Activated CD4-positive, alpha-beta T cell treated with anti-CD3 and anti-CD28 coated beads, Interleukin-2, Interleukin-6, amounts not matched to agents 100 ng/mL and 50 ng/mL, durations not matched to agents 16 hours and 8 hours (primary cell): ENCODE results near the gene ARNT2.
"Not testable (repeated sequence)": the region's sequence is repeated elsewhere in the genome, so short reads cannot be mapped to it uniquely, and the experiment has no call there.

Experiments
- DNase-seq: peaks from one replicate; pipeline ENCODE4 v3.0.0-alpha.2; 2020

Gene ARNT2

DNA sequence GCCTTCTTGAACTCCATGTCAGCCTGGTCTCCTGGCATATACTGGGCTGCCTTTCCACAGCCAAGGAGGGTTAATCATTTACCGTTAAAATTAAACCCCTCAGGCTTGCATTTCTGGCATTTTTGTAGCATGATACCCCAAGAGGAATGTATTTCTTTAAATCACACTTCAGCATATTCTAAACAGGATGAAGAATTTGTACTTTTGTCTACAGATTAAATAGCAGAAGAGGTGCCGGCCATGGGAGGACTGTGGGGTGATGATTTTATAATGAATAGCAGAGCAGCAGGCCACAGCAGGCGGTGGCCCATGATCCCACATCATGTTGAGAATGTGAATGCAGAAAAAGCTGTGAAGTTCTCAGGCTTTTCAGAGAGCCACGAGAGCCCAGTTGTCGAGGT, 90.2 kb downstream of the ARNT2 start:
- DNase-seq: no peak

GRCh38 chr15:80494756-80495155, 90.6 kb downstream of the ARNT2 start:
- no peak for DNase-seq

GRCh38 chr15:80495401-80495942, 91.3 kb downstream of the ARNT2 start:
- DNase-seq: no peak

- DNase-seq: no peak
Measured at GRCh38 chr15:80496096-80496495, 91.9 kb downstream of the ARNT2 start.

DNA sequence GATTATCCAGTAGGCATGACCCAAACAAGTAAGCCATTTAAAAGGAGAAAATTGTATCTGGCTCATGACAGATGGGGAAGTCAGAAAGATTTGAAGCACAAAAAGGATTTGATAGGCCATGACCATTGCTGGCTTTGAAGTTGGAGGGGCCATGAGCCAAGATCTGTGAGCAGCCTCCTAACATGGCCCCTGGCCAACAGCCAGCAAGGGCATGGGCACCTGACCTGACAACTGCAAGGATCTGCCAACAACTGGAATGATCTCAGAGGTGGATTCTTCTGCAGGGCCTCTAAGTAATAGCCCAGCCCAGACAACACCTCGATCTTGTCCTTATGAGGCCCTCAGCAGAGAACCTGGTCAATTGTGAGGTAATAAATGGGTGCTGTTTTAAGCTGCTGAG, 93.0 kb downstream of the ARNT2 start:
- DNase-seq: no peak

GRCh38 chr15:80498652-80499051, 94.5 kb downstream of the ARNT2 start:
- no peak for DNase-seq

DNA sequence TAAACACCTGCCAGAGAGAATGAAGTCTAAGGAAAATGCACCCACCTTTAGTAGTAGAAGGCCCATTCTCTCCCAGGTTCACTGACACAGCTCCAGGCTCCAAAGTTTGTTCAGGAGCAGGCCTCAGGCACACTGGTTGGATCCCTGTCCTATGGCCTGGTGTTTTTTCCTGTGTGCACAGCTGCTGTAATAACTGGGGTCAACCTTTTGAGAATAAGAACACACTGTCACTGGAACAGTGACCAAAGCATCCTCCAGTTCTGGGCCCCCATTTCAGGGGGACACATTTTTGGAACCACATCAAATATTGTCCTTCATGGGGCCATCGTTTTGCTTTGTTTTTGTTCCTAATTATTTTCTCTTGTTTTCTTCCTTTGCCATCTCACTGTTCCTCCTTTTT, 95.8 kb downstream of the ARNT2 start:
- DNase-seq: no peak

DNA sequence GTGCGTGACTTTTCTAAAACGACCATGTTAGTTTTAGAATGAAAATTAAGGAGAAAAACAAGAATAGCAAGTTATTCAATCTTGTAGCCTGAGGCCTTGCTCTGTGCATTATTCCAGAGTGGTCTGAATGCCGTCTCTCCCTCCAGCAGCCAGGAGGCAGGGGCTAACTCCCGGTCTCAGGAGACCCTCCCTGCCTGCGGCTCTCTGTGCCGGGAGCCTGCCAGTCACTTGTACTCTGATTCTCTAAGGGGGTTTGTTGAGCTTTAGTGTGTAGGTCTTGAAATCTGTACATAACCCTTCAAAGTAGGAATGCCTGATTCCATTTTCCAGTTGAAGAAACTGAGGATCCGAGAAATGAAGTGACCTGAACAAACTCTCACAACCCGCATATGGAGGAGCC, 97.3 kb downstream of the ARNT2 start:
- no peak for DNase-seq

DNA sequence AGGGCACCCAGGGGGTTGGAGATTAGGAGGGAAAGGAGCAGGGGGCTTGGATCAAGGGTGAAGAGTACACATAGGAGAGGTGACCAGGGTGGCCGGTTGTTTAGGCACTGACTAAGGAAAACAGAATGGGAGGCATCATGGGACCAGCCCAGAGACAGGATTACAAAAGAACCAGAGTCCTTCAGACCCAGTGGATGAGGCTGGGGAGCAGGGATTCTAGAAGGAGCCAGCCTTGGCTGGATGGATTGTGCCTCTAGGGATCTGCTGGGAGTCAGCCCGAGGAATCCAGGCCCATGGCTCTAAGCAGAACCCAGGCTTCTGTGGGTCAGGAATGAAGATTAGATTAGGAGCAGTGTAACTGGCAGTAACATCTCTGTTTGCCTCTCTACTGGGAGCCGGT, 98.6 kb downstream of the ARNT2 start:
- DNase-seq: no peak

DNA sequence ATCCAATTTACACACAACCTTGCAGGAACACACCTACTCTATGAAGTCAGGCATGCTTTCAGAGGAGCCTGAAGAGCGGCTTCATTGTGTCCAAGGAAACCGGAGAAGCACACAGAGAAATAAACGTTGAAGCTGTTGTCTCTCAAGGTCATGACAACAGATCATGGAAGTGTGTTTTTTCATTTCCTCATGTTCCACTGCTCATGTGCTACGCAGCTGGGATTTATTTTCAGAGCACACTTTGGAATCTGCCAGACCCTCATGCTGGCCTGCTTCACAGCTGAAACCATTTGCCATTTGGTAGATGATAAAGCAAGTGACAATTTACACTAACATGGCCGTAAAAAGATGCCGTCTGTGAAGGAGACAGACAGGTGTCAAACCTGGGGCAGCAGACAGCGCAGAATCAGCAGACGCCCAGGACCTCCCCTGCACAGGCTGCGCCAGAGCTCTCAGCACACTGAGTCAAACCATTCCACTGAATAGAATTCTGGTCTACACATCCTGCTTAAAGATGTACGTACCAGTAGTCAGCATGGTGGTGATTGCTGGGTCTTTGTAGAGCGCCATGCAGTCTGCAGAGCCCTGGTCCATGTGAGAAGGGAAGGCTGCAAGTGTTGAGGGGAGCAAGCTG, 99.3 kb downstream of the ARNT2 start:
- DNase-seq: no peak

GRCh38 chr15:80504931-80505330, 100.7 kb downstream of the ARNT2 start:
- no peak for DNase-seq

DNA sequence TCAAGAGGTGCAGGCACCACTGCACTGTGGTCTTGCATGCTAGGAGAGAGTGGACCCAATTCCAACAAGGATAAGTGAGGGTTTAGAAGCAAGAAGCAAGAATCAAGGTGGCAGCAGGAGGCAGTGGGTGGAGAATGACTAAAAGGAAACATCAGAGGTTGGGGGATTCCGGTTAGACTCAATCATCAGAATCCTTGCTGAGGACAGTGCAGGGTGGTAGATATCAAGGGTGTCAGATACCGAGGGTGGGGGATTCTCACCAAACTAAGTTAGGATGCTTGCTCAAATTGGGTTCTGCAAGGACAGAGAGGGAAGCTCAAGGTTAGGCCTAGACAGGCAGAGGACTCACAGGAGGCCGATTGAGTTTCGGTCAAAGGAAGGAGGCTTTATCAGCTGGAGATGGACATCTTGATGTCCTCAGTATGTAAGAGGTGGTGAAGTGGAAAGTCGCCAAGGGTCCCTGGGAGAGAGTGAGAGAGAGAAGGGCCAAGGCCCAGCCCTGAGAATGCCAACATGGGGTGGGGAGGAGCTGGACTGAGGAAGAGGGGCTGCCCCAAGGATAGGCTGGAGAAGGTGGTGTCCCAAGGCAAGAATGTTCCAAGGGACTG, 102.2 kb downstream of the ARNT2 start:
- no peak for DNase-seq

DNA sequence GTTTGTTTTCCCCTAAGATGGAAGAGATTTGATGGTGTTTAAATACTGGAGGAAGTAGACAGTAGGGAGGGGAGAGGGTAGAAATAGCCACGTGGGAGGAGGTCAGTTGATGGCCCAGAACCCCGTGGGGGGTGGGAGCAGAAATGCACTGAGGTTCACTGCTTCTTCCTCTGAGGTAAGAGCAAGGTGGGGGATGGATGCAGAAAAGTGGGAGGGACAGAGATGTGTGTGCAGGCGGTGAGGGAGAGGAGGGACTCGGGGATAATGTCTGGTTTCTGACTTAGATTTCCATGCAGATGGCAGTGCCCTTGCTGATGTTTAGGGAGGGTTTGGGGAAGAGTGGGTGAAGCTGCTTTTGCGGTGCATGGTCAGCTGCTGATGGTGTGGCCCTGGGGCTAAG, 102.9 kb downstream of the ARNT2 start:
- no peak for DNase-seq

- no peak for DNase-seq
Measured at GRCh38 chr15:80507638-80508316, 103.6 kb downstream of the ARNT2 start.

- DNase-seq: no peak
Measured at GRCh38 chr15:80508783-80509182, 104.6 kb downstream of the ARNT2 start.

- no peak for DNase-seq
Measured at GRCh38 chr15:80509800-80510199, 105.6 kb downstream of the ARNT2 start.

- DNase-seq: not testable (repeated sequence)
Measured at GRCh38 chr15:80510985-80511384, 106.8 kb downstream of the ARNT2 start.

DNA sequence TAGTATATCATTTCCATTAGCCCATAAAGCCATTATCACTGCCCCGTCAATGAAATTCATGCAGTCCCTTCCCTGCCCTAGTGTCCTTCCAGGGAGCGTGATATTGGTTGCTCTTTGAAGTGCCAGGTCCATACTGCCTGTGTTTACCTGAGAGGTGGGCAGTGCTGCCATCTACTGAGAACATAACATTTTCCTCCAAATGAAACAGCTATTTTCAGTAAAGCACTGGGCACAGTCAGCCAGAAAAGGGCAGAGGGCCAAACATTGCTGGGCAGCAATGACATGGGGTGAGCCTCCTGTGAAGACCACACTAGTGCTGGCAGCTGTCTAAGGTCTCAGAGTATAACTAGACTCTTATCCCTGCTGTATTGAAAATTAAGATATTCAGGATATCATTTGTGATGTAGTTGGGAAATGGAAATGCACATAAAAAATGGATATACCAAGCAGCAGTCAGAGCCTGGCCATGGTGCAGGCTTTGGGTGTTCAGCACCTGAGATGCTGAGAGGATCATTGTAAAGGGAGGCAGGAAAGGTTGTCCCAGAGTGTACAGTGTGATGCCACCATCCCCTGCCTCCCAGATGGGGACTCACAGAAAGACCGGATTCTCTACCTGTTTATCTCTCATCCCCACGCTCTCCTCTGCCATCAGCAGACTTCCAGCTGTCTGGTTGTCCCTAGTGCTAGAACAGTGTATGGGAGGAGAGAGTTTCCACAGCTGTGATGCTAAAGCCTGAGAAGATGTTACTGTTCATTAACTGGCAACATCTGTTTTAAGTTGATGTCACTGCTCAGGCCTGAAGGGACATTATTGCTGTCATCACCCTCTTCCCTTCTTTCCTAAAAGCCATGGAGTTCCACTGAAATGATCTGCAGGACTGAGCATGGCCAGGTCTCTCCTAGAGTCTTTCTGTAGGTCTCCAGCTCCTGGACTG, 108.8 kb downstream of the ARNT2 start:
- DNase-seq: peak; percentile 1

- no peak for DNase-seq
Measured at GRCh38 chr15:80514071-80514780, 110.0 kb downstream of the ARNT2 start.

- DNase-seq: no peak
Measured at GRCh38 chr15:80517290-80517689, 113.1 kb downstream of the ARNT2 start.

DNA sequence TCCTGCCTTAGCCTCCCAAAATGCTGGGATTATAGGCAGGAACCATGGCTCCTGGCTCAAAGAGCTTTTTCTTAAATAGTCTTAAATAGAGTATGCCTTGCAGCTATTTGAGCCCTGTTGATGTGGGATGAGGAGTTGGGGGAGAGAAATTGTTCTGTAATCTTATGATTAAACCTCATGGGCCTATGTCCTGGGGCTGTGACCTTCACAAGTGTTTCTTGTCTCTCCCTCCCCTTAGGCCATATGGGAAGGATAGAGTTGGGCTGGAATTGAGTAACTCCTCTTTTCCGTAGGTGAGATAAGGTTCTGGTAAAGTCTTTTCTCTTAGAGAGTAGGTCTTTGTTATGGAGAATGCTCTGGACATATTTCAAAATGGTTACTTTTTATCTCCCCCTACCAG, 114.3 kb downstream of the ARNT2 start:
- no peak for DNase-seq

DNA sequence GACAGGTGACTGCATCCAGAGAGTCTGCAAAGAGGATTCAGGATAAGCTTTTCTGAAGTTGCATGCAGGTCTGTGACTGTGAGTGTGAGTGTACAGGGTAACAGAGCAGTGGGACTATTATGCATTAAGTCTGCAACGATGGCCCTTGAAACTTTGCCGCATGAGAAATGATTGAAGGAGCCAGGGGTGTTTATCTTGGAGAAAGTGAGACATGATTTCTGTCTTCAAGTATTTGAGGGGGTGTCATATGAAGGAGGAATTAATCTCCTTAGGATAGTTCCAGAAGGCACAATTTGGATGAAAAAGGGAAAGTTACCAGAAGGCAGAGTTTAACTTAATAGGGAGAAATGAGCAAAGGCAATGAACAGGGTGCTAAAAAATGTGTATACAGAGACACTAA, 119.6 kb downstream of the ARNT2 start:
- no peak for DNase-seq
